ENCODE data around the gene RC3H2. TPM values are rescaled to one million over a fixed set of nuclear protein-coding genes. Genes with fewer than 3 reads are reported as not detected.

Gene RC3H2
- total RNA-seq, 5 donors from 2014 or later (not counting 1 experiment from before 2014, with no cell fraction given) = 45.3 to 76.0 (median 59.8) TPM

DNA sequence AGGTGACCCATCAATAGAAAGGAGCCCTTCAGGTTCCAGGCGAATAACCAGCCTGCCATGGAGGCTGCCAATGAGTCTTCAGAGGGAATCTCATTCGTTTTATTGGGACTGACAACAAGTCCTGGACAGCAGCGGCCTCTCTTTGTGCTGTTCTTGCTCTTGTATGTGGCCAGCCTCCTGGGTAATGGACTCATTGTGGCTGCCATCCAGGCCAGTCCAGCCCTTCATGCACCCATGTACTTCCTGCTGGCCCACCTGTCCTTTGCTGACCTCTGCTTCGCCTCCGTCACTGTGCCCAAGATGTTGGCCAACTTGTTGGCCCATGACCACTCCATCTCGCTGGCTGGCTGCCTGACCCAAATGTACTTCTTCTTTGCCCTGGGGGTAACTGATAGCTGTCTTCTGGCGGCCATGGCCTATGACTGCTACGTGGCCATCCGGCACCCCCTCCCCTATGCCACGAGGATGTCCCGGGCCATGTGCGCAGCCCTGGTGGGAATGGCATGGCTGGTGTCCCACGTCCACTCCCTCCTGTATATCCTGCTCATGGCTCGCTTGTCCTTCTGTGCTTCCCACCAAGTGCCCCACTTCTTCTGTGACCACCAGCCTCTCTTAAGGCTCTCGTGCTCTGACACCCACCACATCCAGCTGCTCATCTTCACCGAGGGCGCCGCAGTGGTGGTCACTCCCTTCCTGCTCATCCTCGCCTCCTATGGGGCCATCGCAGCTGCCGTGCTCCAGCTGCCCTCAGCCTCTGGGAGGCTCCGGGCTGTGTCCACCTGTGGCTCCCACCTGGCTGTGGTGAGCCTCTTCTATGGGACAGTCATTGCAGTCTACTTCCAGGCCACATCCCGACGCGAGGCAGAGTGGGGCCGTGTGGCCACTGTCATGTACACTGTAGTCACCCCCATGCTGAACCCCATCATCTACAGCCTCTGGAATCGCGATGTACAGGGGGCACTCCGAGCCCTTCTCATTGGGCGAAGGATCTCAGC lies 104.8 kb downstream of the RC3H2 start, which contains the start of gene OR1K1:
TSS of gene OR1K1 (plus strand) at position 58 of the 995 bp plus-strand sequence. CDS start at position 58, 0 bp downstream.
- no peaks in the 10 kb centered on the region for H3K4me1 ChIP-seq (ENCODE audit: control insufficient read depth in 1 of 2, extremely low read depth in 1 of 2, insufficient read depth in 2 of 2, low read length in 2 of 2)
- no peak within 1 kb of the TSS for H3K27ac ChIP-seq (ENCODE audit: low read length)
- H3K4me3 ChIP-seq (ENCODE audit: control insufficient read depth in 1 of 2, extremely low read depth in 1 of 2, low read length in 1 of 2) = no peak within 1 kb of the TSS
- ChIA-PET POLR2A (no interaction called here), CTCF (no interaction called here)
- Mint-ChIP-seq H3K9me3 (no peaks in the 10 kb centered on the region), H3K4me3 (no peak within 1 kb of the TSS), H3K4me1 (no peaks in the 10 kb centered on the region), H3K27ac (no peak within 1 kb of the TSS), H3K36me3 (peaks cover 11% of the 10 kb centered on the region), H3K27me3 (no peaks in the 10 kb centered on the region)
- DNase-seq (no peak), ATAC-seq (replicated peaks in 1 of 4) (no peak)
- no peaks in the 10 kb centered on the region for H3K27me3 ChIP-seq (replicated peaks in 1 of 2; ENCODE audit: control insufficient read depth in 2 of 2, extremely low read depth in 1 of 2, insufficient read depth in 2 of 2, low read length in 1 of 2)
- peaks cover 0 to 2% of the 10 kb centered on the region in 2 donors for H3K36me3 ChIP-seq (ENCODE audit: control insufficient read depth in 2 of 2, extremely low read depth in 1 of 2, insufficient read depth in 1 of 2, low read length in 1 of 2)
- 94% methylated on average over 30 of the region's 30 CpGs for WGBS (ENCODE audit: insufficient coverage)
- no peaks in the 10 kb centered on the region for H3K9me3 ChIP-seq

- Mint-ChIP-seq H3K36me3 (peaks cover 7% of the 10 kb centered on the region), H3K4me3 (no peak overlapping the region), H3K4me1 (no peaks in the 10 kb centered on the region), H3K27ac (no peak overlapping the region), H3K27me3 (no peaks in the 10 kb centered on the region), H3K9me3 (no peaks in the 10 kb centered on the region)
- DNase-seq = no peak
- ChIA-PET POLR2A (no interaction called here), CTCF (no interaction called here)
- WGBS (ENCODE audit: insufficient coverage) = 87% methylated on average over 6 of the region's 6 CpGs
- Histone ChIP-seq H3K4me3 (ENCODE audit: control insufficient read depth in 1 of 2, extremely low read depth in 1 of 2, low read length in 1 of 2) (no peak overlapping the region), H3K36me3 (ENCODE audit: control insufficient read depth in 2 of 2, extremely low read depth in 1 of 2, insufficient read depth in 1 of 2, low read length in 1 of 2) (peaks cover 0 to 2% of the 10 kb centered on the region in 2 donors), H3K4me1 (ENCODE audit: control insufficient read depth in 1 of 2, extremely low read depth in 1 of 2, insufficient read depth in 2 of 2, low read length in 2 of 2) (no peaks in the 10 kb centered on the region), H3K9me3 (no peaks in the 10 kb centered on the region), H3K27me3 (replicated peaks in 1 of 2; ENCODE audit: control insufficient read depth in 2 of 2, extremely low read depth in 1 of 2, insufficient read depth in 2 of 2, low read length in 1 of 2) (no peaks in the 10 kb centered on the region), H3K27ac (ENCODE audit: low read length) (no peak overlapping the region)
- no peak for ATAC-seq (replicated peaks in 1 of 4)
Observed at GRCh38 chr9:122797316-122798063, 107.7 kb downstream of the RC3H2 start.

Other genes with a start within 250 kb of the RC3H2 start
- not detected for gene OR1B1, start 247.7 kb downstream of the RC3H2 start, total RNA-seq
- not detected for gene OR1L1, start 243.6 kb downstream of the RC3H2 start, total RNA-seq
- gene OR1L3, start 230.2 kb downstream of the RC3H2 start, total RNA-seq = not detected
- not detected for gene OR1L4, start 181.4 kb downstream of the RC3H2 start, total RNA-seq
- gene OR1L6, start 163.1 kb downstream of the RC3H2 start, total RNA-seq = not detected
- gene OR5C1, start 116.4 kb downstream of the RC3H2 start, total RNA-seq = not detected
- gene OR1K1, start 105.2 kb downstream of the RC3H2 start, total RNA-seq = not detected
- gene PDCL, start 76.8 kb downstream of the RC3H2 start, total RNA-seq = 10 to 100 TPM; 13.3 to 16.7 (median 14.3) TPM
- gene ZBTB6, start 8.0 kb upstream of the RC3H2 start, total RNA-seq = 10 to 100 TPM in 3 of 5 donors, 1 to 10 TPM in 2; 3.5 to 14.8 (median 13.4) TPM
- gene ZBTB26, start 26.2 kb upstream of the RC3H2 start, total RNA-seq = 1 to 10 TPM; 5.4 to 7.3 (median 6.0) TPM
- 10 to 100 TPM; 35.7 to 42.0 (median 37.7) TPM for gene RABGAP1, start 35.7 kb upstream of the RC3H2 start, total RNA-seq
- 1 to 10 TPM in 3 of 5 donors, under 1 TPM in 2; 0.23 to 2.4 (median 1.0) TPM for gene GPR21, start 128.3 kb upstream of the RC3H2 start, total RNA-seq